Left hindlimb (tissue), 1 donor: ENCODE measurements around the gene DEPDC1.
"Not testable (repeated sequence)": the region's sequence is repeated elsewhere in the genome, so short reads cannot be mapped to it uniquely, and the experiment has no call there.

Source experiments
- DNase-seq: peaks from one replicate; pipeline ENCODE4 v3.0.0-alpha.2; 2018

The DEPDC1 gene

DNA sequence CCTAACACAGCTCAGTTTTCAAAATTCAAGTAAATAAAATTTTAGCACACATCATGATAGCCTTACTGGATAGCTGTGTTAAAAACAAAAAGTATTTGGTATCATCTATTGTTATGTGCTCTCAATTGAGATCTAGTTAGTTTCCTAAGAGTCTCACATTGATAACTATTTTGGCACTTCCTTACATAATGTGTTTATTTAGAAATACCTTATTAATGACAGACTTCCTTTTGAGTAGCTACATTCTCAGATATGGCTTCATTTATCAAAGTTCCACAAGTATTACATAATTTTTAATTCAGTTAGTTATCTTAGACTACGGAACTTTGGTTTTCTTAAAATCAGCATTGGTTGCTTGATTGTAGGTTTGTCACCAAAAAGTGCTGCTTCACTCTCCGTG is 20.3 kb downstream of the DEPDC1 start:
- DNase-seq, result not testable (repeated sequence)

DNA sequence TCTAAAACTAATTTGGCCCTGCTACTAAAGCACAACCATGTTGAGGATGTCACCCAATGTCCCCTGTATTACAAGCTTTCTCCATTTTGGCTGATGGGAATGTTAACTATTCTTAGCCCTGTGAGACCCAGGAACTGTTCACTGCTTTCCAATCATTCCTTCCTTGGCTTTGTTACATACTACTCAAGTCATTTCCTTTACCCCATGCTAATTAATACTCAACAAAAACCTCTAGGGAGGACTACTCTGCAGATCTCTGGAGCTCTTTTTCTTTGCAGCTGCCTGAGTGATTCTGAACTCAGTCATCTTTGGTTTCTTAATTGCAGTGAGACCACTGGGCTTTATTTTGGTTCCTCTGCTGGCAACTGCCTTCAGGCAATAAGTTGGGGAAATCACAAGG is 23.8 kb downstream of the DEPDC1 start:
- DNase-seq, result no peak

DNA sequence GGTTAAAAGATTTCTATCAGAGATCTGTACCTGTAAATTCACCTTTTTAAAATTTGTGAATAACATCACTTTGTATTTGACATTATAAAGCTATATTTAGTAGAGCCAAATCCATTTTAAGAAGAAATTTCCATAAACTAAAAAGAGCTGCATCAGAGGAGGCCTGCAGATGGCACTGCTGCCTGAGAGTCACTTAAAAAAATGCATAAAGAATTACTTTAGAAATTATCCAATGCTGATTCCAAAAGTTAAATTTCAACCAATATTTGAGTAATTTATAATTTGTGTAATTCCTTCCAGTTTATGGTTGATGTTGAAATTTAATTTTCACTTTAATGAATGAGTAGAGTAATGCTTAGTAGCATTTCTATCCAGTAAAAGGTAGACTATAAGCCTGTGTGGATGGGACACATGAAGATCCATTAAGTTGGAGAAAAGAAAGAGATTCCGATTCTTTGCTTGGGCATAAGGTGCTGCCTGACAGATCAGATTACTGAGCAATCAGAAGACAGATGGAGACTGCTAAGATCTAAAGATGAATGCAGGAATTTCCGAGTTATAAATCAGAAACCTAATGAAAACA is 26.4 kb downstream of the DEPDC1 start:
- DNase-seq, result no peak

DNA sequence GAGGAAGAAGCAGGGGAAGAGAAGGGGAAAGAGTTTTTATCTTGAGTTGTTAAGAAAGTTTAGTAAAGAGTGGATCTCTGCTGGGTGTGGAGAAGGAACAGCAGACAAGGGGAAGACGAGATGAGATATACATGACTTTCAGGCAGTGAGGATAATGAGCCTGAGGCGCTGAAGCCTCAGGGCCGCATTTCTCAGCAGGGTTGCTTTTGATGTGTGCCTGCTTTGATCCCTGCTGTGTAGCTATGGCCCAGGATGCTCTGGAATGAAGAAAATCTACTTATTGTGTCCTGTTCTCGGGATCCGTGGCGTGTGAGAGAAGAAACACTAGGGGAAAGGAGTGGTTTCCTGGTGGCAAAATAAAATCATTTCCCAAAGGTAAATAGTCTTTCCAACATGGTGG is 32.0 kb downstream of the DEPDC1 start:
- no peak for DNase-seq

DNA sequence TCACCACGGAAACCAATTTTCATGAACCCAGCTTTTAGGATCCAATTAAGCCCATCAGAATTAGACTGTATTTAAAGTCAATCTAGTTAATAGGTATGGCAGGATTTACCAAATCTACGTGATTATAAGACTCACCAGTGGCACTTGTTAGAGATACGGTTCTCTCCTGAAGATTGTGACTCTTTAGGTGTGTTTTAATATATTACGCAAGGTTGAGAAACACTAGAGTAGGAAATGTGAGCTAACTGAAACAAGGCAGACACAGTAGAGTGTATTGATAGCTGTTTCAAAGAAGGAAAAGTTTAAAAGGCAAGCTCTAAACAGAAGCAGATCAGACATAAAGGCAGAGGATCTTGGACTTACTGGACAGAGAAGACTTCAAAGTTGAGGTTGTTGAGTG is 35.9 kb downstream of the DEPDC1 start:
- DNase-seq, result no peak

DNA sequence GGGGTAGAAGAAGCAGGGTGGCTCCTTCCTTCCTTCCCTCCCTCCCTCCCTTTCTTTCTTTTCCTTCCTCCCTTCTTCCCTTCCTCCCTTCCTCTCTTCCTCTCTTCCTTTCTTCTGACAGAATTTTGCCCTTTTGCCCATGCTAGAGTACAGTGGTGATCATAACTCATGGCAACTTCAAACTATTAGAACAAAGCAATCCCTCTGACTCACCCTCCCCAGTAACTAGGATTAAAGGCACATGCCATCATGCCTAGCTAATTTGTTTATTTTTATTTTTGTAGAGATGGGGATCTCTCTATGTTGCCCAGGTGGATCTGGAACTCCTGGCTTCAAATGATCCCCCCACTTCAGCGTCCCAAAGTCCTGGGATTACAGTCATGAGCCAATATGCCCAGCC is 37.1 kb downstream of the DEPDC1 start:
- no peak for DNase-seq

DNA sequence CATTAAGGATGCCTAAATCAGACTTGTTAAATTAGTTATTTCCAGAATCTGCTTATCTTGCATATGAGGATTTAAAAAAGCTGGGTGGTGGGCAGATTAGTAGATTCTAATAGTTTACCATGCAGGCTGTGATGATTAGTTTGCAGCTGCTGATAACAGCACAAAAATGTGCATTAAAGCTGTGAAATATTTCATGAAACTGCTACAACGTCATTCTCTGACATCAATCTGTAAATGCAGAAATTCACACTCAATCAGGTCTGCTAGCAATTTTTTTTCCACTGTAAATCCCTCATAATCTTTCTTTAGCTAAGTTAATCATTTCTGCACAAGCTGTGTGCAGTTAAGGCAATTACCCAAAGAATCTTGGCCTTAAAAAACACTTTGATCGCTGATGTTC is 37.8 kb downstream of the DEPDC1 start:
- no peak for DNase-seq

DNA sequence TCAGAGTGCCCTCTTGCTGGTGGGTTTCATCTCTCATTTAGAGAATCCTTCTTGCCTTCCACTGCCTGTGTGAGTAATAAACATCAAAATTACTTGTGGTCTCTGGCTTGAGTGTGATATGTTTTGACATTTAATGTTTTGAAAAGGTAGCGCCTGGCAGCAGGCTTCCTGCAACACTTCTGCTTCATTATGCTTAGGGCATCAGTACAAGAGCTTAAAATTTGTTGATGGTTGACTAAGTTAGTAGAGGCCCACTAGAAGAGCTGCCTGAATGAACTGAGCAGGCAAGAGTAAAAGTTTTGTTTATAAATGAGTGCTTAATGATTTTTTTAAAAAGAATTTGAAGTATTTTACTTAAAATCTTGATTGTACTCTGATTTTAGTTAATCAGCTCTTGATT is 40.7 kb downstream of the DEPDC1 start:
- DNase-seq, result no peak

DNA sequence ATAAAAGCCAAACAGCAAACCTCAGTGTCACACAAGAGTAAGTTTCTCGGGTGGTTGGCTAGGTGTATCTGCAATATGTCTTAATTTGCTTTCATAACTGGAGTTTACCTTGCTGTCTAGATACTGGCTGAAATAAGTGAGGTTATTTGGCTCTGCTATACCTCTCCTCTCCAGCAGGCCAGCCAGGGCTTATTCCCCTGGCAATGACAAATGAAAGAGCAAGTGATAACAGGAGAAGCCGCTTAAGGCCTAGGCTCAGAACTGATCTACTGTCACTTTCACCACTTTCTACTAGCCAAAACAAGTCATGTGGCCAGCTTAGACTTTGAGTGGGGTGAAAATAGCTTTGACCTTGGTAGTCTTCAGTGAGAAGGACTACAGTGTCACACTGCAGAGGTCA is 42.3 kb downstream of the DEPDC1 start:
- no peak for DNase-seq

DNA sequence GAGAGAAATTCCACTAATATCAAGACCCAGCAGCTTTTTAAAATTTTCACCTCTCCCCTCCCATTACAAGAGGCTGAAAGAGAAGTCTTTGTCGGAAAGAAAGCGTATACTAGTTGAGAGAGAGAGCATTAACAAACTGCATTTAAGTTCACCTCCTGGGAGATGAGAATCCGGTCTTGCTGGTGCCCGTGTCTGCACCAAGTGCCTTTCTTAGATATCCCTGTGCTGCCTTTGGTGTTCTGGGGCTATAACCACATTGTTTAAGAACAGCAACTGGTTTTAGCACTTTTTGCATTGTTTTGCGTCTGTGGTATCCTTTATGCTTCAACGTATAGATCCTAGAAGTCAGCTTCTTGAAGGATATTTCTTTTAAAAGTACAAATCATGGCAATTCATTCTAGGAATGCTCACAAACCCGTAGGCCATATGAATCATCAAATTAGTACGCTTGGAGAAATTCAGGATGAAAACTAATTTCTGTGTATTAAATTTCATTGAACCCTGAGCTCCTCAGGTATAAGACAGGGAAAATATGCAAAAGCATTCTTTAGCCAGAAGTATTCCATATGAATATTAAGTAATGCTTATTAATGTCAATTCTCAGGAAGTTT is 43.7 kb downstream of the DEPDC1 start:
- DNase-seq, result no peak

DNA sequence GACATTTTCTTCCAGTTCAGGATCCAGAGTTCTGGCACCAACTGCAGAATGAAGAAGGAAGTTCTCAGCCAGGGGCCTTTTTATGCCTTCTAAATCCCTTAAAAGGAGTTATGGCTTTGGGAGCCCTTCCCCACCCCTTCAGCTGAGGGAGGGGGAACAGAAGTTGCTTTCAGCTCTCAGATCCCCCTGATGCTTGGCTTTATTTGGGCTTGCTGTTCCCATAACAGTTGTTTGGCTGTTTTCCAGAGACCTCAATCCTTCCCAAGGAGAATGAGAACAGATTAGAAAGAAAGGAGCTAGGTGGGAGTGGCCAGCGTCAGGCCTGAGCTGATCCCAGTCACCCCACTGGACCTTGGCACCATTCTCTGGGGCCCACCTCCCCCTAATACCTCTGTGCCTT is 47.0 kb downstream of the DEPDC1 start, which contains the start of gene RPE65:
TSS of gene RPE65 (minus strand) at position 54 of the 400 bp plus-strand sequence. CDS start at position 5, 49 bp downstream.
- DNase-seq, result peak; percentile 25

DNA sequence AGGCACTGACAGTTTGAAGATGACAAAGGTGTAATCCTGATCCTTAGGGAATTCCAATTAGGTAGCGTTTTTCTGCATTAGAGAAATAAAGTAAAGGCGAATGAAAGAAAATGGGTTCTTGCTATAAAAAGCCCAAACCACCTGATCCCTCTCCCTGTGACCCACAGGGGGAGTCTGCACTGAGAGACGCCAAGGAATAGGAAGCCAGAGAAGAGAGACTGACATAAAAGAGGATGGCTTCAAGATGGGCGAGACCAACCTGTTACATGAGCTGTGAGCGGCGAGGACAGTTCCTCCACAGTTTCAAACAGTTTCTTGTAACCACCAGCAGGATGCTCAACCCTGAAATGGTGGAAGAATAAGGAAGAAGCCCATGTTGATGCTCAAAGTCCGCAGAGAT is 48.5 kb downstream of the DEPDC1 start:
- DNase-seq, result no peak

DNA sequence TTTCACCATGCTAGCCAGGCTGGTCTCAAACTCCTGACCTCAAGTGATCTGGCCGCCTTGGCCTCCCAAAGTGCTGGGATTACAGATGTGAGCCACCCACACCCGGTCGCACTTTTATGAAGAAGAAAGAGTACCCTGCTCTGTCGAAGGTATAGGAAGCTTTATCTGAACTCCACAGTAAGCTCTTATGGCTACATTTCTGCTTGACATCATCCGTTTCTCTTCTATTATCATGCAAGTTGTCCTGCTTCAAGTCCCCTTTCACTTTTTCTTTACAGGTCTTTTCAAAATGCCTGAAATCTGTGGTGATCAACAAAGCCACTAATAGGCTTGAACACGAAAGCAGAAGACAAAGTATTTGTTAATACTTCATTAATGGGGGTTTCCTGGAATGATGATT is 51.2 kb downstream of the DEPDC1 start:
- DNase-seq, result no peak

DNA sequence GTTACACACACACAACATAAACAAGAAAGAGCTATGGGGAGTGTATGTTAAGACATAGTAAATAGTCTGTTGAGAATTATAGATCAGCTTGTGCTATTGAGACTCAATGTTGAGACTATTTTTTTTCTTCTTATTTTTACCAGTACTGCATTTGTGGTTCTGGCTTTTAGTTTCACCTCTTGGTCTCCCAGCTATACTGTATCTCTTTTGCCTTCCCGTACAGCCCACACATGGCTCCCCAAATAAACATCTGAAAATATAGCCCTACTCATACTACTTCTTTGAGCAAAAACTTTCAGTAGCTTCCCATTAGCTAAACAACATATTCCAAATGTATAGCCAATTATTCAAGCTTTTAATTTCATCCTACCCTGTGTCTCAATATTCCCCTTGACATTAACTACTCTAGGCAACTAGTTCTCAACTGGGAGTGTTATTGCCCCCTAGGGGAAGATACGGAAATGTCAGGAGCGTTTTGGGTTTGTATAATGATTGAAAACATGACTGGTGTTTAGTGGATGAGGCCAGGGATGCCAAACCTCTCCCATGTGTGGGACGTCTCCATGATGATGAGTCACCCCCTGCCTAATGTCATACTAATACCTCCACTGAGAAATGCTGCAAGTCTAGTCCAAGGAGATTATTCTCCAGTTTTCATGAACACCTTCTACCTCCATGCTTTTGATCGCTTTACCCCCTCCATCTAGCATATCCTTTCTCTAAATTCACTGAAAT is 53.9 kb downstream of the DEPDC1 start:
- DNase-seq, result no peak

DNA sequence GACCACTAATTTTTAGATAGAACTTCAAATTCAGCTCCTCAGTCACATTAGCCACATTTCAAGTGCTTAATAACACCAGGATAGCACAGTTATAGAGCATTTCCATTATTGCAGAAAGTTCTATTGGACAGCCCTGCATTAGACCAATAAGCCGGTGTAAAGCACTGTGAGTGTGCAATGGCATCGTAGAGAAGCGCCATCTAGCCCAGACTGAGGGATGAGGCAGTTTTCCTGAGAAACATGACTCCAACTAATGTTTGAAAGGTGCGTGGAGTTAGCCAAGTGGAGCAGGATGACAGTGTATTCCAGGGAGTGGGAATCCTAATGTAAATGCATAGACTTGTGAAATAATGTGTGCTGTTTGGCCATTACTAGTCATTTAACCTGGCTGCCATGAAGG is 54.9 kb downstream of the DEPDC1 start:
- no peak for DNase-seq

DNA sequence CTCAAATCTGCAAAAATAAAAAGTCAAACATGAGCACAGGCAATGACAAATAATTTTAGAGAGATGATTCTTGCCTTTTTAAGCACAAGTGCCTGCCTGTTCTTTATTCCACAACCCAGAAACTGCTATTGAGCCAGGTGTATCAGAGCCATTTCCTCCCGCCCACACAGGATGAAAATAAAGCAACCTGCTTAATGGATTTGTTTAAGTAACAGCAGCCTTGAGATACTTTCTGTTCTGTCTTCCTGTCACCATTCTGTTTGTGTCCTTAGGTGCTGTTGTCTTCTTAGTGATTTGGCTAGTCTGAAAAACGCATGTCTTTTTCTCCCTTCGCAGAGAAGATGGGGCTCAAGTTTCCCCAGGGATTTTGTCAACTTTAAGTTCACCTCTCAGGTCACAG is 58.6 kb downstream of the DEPDC1 start:
- DNase-seq, result no peak

DNA sequence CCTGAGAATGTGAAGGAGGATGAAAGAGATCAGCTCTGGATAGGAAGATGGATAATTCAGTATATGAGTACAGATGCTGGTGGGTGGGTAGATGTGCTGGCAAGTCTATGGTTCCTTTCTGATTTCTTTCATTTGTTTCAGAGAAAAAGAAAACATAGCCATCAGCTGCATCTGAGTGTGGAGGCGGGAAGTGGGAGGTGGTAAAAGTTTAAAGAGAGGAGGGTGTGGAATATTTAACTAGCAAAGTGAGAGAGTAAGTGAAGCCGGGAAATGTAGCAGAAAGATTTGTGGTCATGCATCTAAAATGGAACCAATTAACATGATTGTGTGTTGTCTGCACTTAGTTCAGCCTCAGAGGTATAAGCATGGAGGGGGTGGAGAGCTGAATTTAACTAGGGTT is 63.5 kb downstream of the DEPDC1 start:
- no peak for DNase-seq

DNA sequence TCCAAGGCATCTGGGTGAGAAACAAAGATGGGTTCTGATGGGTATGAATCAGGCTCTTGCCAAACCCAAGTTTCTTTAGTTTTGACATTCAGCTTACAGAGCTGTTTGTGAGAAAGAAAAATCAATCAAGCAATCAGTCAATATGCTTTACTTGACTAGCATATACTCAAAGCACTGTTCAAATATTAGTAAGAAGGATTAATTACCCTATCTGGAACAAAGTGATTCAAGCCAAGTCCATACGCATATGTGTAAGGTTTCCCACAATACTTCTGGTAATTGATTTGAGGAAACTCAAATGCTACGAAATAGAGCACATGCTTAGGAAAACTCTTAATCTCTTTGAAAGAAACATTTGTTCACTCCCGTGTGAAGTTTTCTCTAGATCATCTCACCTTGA is 65.8 kb downstream of the DEPDC1 start:
- DNase-seq, result no peak

DNA sequence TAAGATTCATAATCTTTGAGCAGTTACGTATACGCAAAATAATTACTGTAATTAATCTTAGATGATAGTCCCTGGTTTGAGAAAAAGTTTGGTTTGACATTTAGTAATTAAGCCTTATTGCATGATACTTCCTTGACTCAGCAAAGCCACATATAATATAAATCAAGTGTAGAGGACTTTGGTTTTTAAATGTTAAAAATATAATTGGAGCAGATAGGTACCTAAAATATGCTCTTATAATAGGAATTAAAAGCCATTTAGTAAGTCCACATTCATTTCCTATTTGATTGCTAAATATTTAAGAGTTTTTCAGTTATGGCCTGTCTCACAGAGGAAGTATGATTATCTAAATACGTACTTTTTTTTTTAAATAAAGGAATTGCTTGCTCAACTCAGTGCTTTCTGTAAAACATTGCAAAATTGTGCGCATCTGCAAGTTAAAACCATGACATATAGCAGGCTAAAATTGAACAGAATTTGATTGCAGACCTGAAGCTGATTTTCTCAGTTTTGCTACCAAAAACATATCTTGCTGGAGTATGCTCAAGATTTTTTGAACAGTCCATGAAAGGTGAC is 67.6 kb downstream of the DEPDC1 start:
- DNase-seq, result no peak

DNA sequence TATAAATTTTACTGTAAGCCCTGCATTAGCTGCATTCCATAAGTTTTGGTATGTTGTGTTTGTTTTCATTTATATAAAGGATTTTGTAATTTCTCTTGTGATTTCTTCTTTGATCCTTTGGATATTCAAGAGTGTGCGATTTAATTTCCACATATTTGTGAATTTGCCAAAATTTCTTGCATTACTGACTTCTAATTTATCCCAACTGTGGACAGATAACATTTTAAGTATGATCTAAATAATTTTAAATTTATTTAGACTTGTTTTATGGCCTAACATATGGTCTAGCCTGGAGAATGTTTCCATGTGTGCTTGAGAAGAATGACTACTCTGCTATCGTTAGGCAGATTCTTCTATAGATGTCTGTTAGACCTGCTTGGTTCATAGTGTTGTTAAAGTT is 70.3 kb downstream of the DEPDC1 start:
- DNase-seq, result no peak
